Neural progenitor cell (in vitro differentiated cells): ENCODE results near the gene CEND1. TPM values are rescaled to one million over a fixed set of nuclear protein-coding genes. Genes with fewer than 3 reads are reported as not detected.

Source experiments
- DNase-seq: peaks from one replicate; pipeline ENCODE4 v3.0.0-alpha.2; 2016; ENCODE audit warnings: low spot score
- H2AFZ ChIP-seq: fragments of 200-600 bp; sonication (generic); replicated peaks from 2 replicates; pipeline ENCODE4 v1.6.1; 2016; ENCODE audit warnings: antibody characterized with exemption
- H3F3A ChIP-seq: fragments of 200-600 bp; sonication (generic); 2 replicates; pipeline ENCODE4 v1.6.1; 2016; ENCODE audit warnings: antibody characterized with exemption, low read depth
- H3K27ac ChIP-seq: fragments of 200-600 bp; sonication (generic); 2 replicates; pipeline ENCODE4 v1.5.1; 2016; ENCODE audit warnings: mild to moderate bottlenecking
- H3K27me3 ChIP-seq: fragments of 200-600 bp; sonication (generic); 2 replicates; pipeline ENCODE4 v1.6.1; 2016; ENCODE audit warnings: mild to moderate bottlenecking, moderate library complexity
- H3K36me3 ChIP-seq: fragments of 200-600 bp; sonication (generic); 2 replicates; pipeline ENCODE4 v1.5.1; 2016
- H3K4me1 ChIP-seq: fragments of 200-600 bp; sonication (generic); 2 replicates; pipeline ENCODE4 v1.6.1; 2016; ENCODE audit warnings: mixed run types
- H3K4me2 ChIP-seq: fragments of 200-600 bp; sonication (generic); 2 replicates; pipeline ENCODE4 v1.6.1; 2016
- H3K4me3 ChIP-seq: fragments of 200-600 bp; sonication (generic); 2 replicates; pipeline ENCODE4 v1.5.1; 2016
- H3K79me2 ChIP-seq: fragments of 200-600 bp; sonication (generic); 2 replicates; pipeline ENCODE4 v1.6.1; 2016; ENCODE audit warnings: low read depth
- H3K9ac ChIP-seq: fragments of 200-600 bp; sonication (generic); 2 replicates; pipeline ENCODE4 v1.6.1; 2016
- H3K9me3 ChIP-seq: fragments of 200-600 bp; sonication (generic); 2 replicates; pipeline ENCODE4 v1.5.1; 2016; ENCODE audit warnings: low read depth
- H4K20me1 ChIP-seq: fragments of 200-600 bp; sonication (generic); 2 replicates; pipeline ENCODE4 v1.6.1; 2016; ENCODE audit warnings: low read depth
- H3K27ac Mint-ChIP-seq: 3 replicates; pipeline ENCODE4 v1.8.0; 2021; ENCODE audit warnings: mixed read lengths
- H3K27me3 Mint-ChIP-seq: 2 replicates; pipeline ENCODE4 v1.8.0; 2022; ENCODE audit warnings: low read depth, mild to moderate bottlenecking, inconsistent platforms, moderate library complexity, mixed read lengths; ENCODE audit not compliant: insufficient read depth
- H3K36me3 Mint-ChIP-seq: 3 replicates; pipeline ENCODE4 v1.8.0; 2021; ENCODE audit warnings: mixed read lengths
- H3K4me1 Mint-ChIP-seq: 3 replicates; pipeline ENCODE4 v1.8.0; 2021; ENCODE audit warnings: mixed read lengths
- H3K4me3 Mint-ChIP-seq: 3 replicates; pipeline ENCODE4 v1.8.0; 2021; ENCODE audit warnings: mild to moderate bottlenecking, moderate library complexity, mixed read lengths
- H3K9me3 Mint-ChIP-seq: 3 replicates; pipeline ENCODE4 v1.8.0; 2020; ENCODE audit warnings: mixed read lengths
- EZH2 ChIP-seq: fragments of 200-600 bp; sonication (generic); IDR thresholded peaks from 2 replicates; pipeline ENCODE4 v1.6.1; 2017; ENCODE audit warnings: antibody characterized with exemption, mild to moderate bottlenecking, moderate library complexity
- EZH2phosphoT487 ChIP-seq: fragments of 200-600 bp; sonication (generic); IDR thresholded peaks from 2 replicates; pipeline ENCODE4 v1.6.1; 2017; ENCODE audit warnings: antibody characterized with exemption
- total RNA-seq: library from RNA; depleted of rRNA; stranded (reverse); fragments of >200 nt; gene quantifications from 2 replicates; pipeline ENCODE4 v1.2.3, GENCODE V29; 2015; ENCODE audit warnings: low replicate concordance
- TF ChIP-seq, protein P1 (sequence below): fragments of 200-600 bp; sonication (generic); IDR thresholded peaks from 2 replicates; pipeline ENCODE4 v1.5.1; 2017; ENCODE audit warnings: antibody characterized with exemption, mild to moderate bottlenecking

Gene CEND1
- total RNA-seq, 1 donor from 2014 or later, result 0.94 TPM

GRCh38 chr11:827146-827896 is 37.4 kb upstream of the CEND1 start:
- no peak overlapping the region for H3K27ac Mint-ChIP-seq
- H3K36me3 ChIP-seq, result no peaks in the 10 kb centered on the region
- no peak overlapping the region for H3K27ac ChIP-seq
- H3K9me3 Mint-ChIP-seq, result no peaks in the 10 kb centered on the region
- peaks cover 59% of the 10 kb centered on the region for H4K20me1 ChIP-seq
- peak overlapping the region; percentile 50 for H3K4me3 ChIP-seq
- no peaks in the 10 kb centered on the region for H3K79me2 ChIP-seq
- peaks cover 38% of the 10 kb centered on the region for H3K4me1 Mint-ChIP-seq
- TF ChIP-seq, protein P1, sequence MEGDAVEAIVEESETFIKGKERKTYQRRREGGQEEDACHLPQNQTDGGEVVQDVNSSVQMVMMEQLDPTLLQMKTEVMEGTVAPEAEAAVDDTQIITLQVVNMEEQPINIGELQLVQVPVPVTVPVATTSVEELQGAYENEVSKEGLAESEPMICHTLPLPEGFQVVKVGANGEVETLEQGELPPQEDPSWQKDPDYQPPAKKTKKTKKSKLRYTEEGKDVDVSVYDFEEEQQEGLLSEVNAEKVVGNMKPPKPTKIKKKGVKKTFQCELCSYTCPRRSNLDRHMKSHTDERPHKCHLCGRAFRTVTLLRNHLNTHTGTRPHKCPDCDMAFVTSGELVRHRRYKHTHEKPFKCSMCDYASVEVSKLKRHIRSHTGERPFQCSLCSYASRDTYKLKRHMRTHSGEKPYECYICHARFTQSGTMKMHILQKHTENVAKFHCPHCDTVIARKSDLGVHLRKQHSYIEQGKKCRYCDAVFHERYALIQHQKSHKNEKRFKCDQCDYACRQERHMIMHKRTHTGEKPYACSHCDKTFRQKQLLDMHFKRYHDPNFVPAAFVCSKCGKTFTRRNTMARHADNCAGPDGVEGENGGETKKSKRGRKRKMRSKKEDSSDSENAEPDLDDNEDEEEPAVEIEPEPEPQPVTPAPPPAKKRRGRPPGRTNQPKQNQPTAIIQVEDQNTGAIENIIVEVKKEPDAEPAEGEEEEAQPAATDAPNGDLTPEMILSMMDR, result peak; percentile 7
- TF ChIP-seq EZH2 (peak; percentile 73), EZH2phosphoT487 (peak; percentile 47)
- H3K9me3 ChIP-seq, result no peaks in the 10 kb centered on the region
- peaks cover 40% of the 10 kb centered on the region for H3K27me3 Mint-ChIP-seq
- DNase-seq, result peak; percentile 73
- peaks cover 59% of the 10 kb centered on the region for H3F3A ChIP-seq
- peak overlapping the region; percentile 80 for H3K4me2 ChIP-seq
- peak overlapping the region; percentile 7 for H2AFZ ChIP-seq
- H3K9ac ChIP-seq, result no peak overlapping the region
- H3K27me3 ChIP-seq, result peaks cover 74% of the 10 kb centered on the region
- H3K4me1 ChIP-seq, result peaks cover 52% of the 10 kb centered on the region
- peaks cover 4% of the 10 kb centered on the region for H3K36me3 Mint-ChIP-seq
- peak overlapping the region; percentile 76 for H3K4me3 Mint-ChIP-seq

DNA sequence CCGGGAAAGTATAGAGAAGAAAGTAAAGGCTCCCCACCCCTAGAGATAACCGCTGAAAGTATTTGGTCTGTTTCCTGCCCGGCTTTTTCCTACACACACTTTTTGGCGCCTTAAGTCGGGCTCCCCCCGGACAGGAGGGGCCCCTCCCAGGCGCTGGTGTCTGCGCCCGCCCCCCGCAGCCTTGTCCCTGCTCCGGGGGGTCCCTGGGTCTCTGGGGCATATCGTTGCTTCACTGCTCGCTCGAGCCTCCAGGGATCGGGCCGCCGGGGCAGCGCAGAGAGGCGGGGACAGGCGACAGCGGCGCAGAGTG is 36.9 kb upstream of the CEND1 start:
- peaks cover 38% of the 10 kb centered on the region for H3K27me3 Mint-ChIP-seq
- H3K4me1 Mint-ChIP-seq, result peaks cover 34% of the 10 kb centered on the region

GRCh38 chr11:826227-826621 is 36.3 kb upstream of the CEND1 start:
- no peaks in the 10 kb centered on the region for H3K79me2 ChIP-seq
- Mint-ChIP-seq H3K27ac (no peak overlapping the region), H3K36me3 (peaks cover 4% of the 10 kb centered on the region), H3K9me3 (no peaks in the 10 kb centered on the region), H3K27me3 (peaks cover 32% of the 10 kb centered on the region), H3K4me3 (peak overlapping the region; percentile 78), H3K4me1 (peaks cover 30% of the 10 kb centered on the region)
- no peak overlapping the region for H3K4me2 ChIP-seq
- no peaks in the 10 kb centered on the region for H3K9me3 ChIP-seq
- H3F3A ChIP-seq, result peaks cover 48% of the 10 kb centered on the region
- TF ChIP-seq EZH2phosphoT487 (no peak), EZH2 (no peak)
- TF ChIP-seq, protein P1, result no peak
- peaks cover 41% of the 10 kb centered on the region for H3K4me1 ChIP-seq
- H4K20me1 ChIP-seq, result peaks cover 60% of the 10 kb centered on the region
- no peak overlapping the region for H3K9ac ChIP-seq
- no peak for DNase-seq
- H3K27me3 ChIP-seq, result peaks cover 63% of the 10 kb centered on the region
- no peak overlapping the region for H3K4me3 ChIP-seq
- no peak overlapping the region for H2AFZ ChIP-seq
- H3K36me3 ChIP-seq, result no peaks in the 10 kb centered on the region
- H3K27ac ChIP-seq, result no peak overlapping the region

More for the DNA sequence above, 36.9 kb upstream of the CEND1 start:
- Histone ChIP-seq H3K36me3 (no peaks in the 10 kb centered on the region), H3K79me2 (no peaks in the 10 kb centered on the region), H4K20me1 (peaks cover 60% of the 10 kb centered on the region), H3K9me3 (no peaks in the 10 kb centered on the region), H3K4me2 (peak overlapping the region; percentile 80), H3K4me3 (peak overlapping the region; percentile 50), H2AFZ (peak overlapping the region; percentile 7), H3F3A (peaks cover 54% of the 10 kb centered on the region), H3K9ac (no peak overlapping the region), H3K27me3 (peaks cover 69% of the 10 kb centered on the region), H3K4me1 (peaks cover 47% of the 10 kb centered on the region), H3K27ac (no peak overlapping the region)
- Mint-ChIP-seq H3K4me3 (peak overlapping the region; percentile 78), H3K27ac (no peak overlapping the region), H3K9me3 (no peaks in the 10 kb centered on the region), H3K36me3 (peaks cover 4% of the 10 kb centered on the region)
- TF ChIP-seq EZH2phosphoT487 (peak; percentile 61), EZH2 (peak; percentile 83)
- TF ChIP-seq, protein P1, result no peak
- no peak for DNase-seq
